IPS-18a (cell line): ENCODE data around the gene AHRR.
"Not testable (repeated sequence)": the region's sequence is repeated elsewhere in the genome, so short reads cannot be mapped to it uniquely, and the experiment has no call there.

Source experiments
- H3K27ac ChIP-seq: one replicate; pipeline ENCODE4 v1.5.1; 2013; ENCODE audit warnings: low read length
- H3K27me3 ChIP-seq: one replicate; pipeline ENCODE4 v1.6.1; 2013; ENCODE audit warnings: mild to moderate bottlenecking, low read length; ENCODE audit not compliant: control insufficient read depth, insufficient read depth
- H3K36me3 ChIP-seq: one replicate; pipeline ENCODE4 v1.6.1; 2013; ENCODE audit warnings: low read depth, low read length; ENCODE audit not compliant: control insufficient read depth
- H3K4me1 ChIP-seq: one replicate; pipeline ENCODE4 v1.6.1; 2013; ENCODE audit warnings: low read depth, low read length; ENCODE audit not compliant: control insufficient read depth
- H3K4me3 ChIP-seq: one replicate; pipeline ENCODE4 v1.5.1; 2013; ENCODE audit warnings: low read length
- H3K9ac ChIP-seq: one replicate; pipeline ENCODE4 v1.6.1; 2013; ENCODE audit warnings: mild to moderate bottlenecking, low read length, moderate library complexity
- H3K9me3 ChIP-seq: one replicate; pipeline ENCODE4 v1.6.1; 2013; ENCODE audit warnings: low read depth, low read length; ENCODE audit not compliant: control insufficient read depth

Gene AHRR

GRCh38 chr5:296954-297353 is 24.6 kb upstream of the AHRR start:
- H3K36me3 ChIP-seq, H3K27me3 ChIP-seq, H3K4me1 ChIP-seq, H3K4me3 ChIP-seq, H3K9ac ChIP-seq, H3K27ac ChIP-seq, H3K9me3 ChIP-seq: not testable (repeated sequence)

- not testable (repeated sequence) for H3K9me3 ChIP-seq, H3K9ac ChIP-seq, H3K4me1 ChIP-seq, H3K27ac ChIP-seq, H3K27me3 ChIP-seq, H3K4me3 ChIP-seq, H3K36me3 ChIP-seq
Measured at GRCh38 chr5:297448-297847, 24.1 kb upstream of the AHRR start.

GRCh38 chr5:297991-298736 is 23.4 kb upstream of the AHRR start:
- H3K4me1 ChIP-seq, H3K4me3 ChIP-seq, H3K9me3 ChIP-seq: not testable (repeated sequence)

GRCh38 chr5:298737-299125 is 22.8 kb upstream of the AHRR start:
- Histone ChIP-seq H3K27me3 (no peaks in the 10 kb centered on the region), H3K9me3 (no peaks in the 10 kb centered on the region), H3K36me3 (no peaks in the 10 kb centered on the region), H3K4me1 (peaks cover 9% of the 10 kb centered on the region), H3K9ac (no peak overlapping the region), H3K27ac (no peak overlapping the region), H3K4me3 (no peak overlapping the region)

More at GRCh38 chr5:297991-298736, 23.4 kb upstream of the AHRR start:
- not testable (repeated sequence) for H3K27me3 ChIP-seq, H3K36me3 ChIP-seq, H3K27ac ChIP-seq, H3K9ac ChIP-seq

- H3K4me1 ChIP-seq, H3K27me3 ChIP-seq, H3K9me3 ChIP-seq, H3K36me3 ChIP-seq, H3K4me3 ChIP-seq, H3K9ac ChIP-seq, H3K27ac ChIP-seq: not testable (repeated sequence)
Measured at GRCh38 chr5:299921-300320, 21.6 kb upstream of the AHRR start.

- not testable (repeated sequence) for H3K4me1 ChIP-seq, H3K9me3 ChIP-seq, H3K27ac ChIP-seq, H3K27me3 ChIP-seq, H3K36me3 ChIP-seq, H3K9ac ChIP-seq, H3K4me3 ChIP-seq
Measured at GRCh38 chr5:300691-301435, 20.7 kb upstream of the AHRR start.

GRCh38 chr5:302416-302815 is 19.1 kb upstream of the AHRR start:
- H3K9me3 ChIP-seq, H3K27me3 ChIP-seq, H3K4me3 ChIP-seq, H3K9ac ChIP-seq, H3K27ac ChIP-seq, H3K4me1 ChIP-seq: not testable (repeated sequence)
- peaks cover 11% of the 10 kb centered on the region for H3K36me3 ChIP-seq

- Histone ChIP-seq H3K27ac (no peak overlapping the region), H3K4me1 (peaks cover 3% of the 10 kb centered on the region), H3K4me3 (no peak overlapping the region), H3K9me3 (no peaks in the 10 kb centered on the region), H3K9ac (no peak overlapping the region), H3K36me3 (peaks cover 11% of the 10 kb centered on the region), H3K27me3 (no peaks in the 10 kb centered on the region)
Measured at GRCh38 chr5:302966-303365, 18.5 kb upstream of the AHRR start.

- peaks cover 11% of the 10 kb centered on the region for H3K36me3 ChIP-seq
- H3K4me3 ChIP-seq, H3K27ac ChIP-seq, H3K4me1 ChIP-seq, H3K27me3 ChIP-seq, H3K9me3 ChIP-seq, H3K9ac ChIP-seq: not testable (repeated sequence)
Measured at GRCh38 chr5:303741-304140, 17.8 kb upstream of the AHRR start.

GRCh38 chr5:305050-305449 is 16.5 kb upstream of the AHRR start:
- Histone ChIP-seq H3K4me1 (no peaks in the 10 kb centered on the region), H3K27ac (no peak overlapping the region), H3K9me3 (no peaks in the 10 kb centered on the region), H3K36me3 (peaks cover 11% of the 10 kb centered on the region), H3K9ac (no peak overlapping the region), H3K27me3 (no peaks in the 10 kb centered on the region), H3K4me3 (no peak overlapping the region)

- Histone ChIP-seq H3K9me3 (no peaks in the 10 kb centered on the region), H3K4me1 (no peaks in the 10 kb centered on the region), H3K9ac (no peak overlapping the region), H3K27ac (no peak overlapping the region), H3K36me3 (peaks cover 11% of the 10 kb centered on the region), H3K4me3 (no peak overlapping the region), H3K27me3 (no peaks in the 10 kb centered on the region)
Measured at GRCh38 chr5:305459-305858, 16.1 kb upstream of the AHRR start.
